Stimulated activated naive CD8-positive, alpha-beta T cell treated with anti-CD3 and anti-CD28 coated beads, Interleukin-15, Interleukin-2, amounts not matched to agents 100 ng/mL and 50 ng/mL, for 24 hours (primary cell): ENCODE measurements around the gene ZFYVE16.
A peak's percentile ranks its signal among the peaks of the same experiment; 100 is the strongest.
"Not testable (repeated sequence)": the region's sequence is repeated elsewhere in the genome, so short reads cannot be mapped to it uniquely, and the experiment has no call there.

Experiments used
- H3K27ac Mint-ChIP-seq: one replicate; pipeline ENCODE4 v1.8.0; 2021; ENCODE audit warnings: mild to moderate bottlenecking, mixed read lengths
- H3K27me3 Mint-ChIP-seq: one replicate; pipeline ENCODE4 v1.8.0; 2021; ENCODE audit warnings: mixed read lengths
- H3K36me3 Mint-ChIP-seq: one replicate; pipeline ENCODE4 v1.8.0; 2021; ENCODE audit warnings: low read depth, mixed read lengths
- H3K4me1 Mint-ChIP-seq: one replicate; pipeline ENCODE4 v1.8.0; 2021; ENCODE audit warnings: low read depth, mixed read lengths
- H3K4me3 Mint-ChIP-seq: one replicate; pipeline ENCODE4 v1.8.0; 2021; ENCODE audit warnings: mild to moderate bottlenecking, mixed read lengths
- H3K9me3 Mint-ChIP-seq: one replicate; pipeline ENCODE4 v1.8.0; 2021; ENCODE audit warnings: mixed read lengths

Gene ZFYVE16

DNA sequence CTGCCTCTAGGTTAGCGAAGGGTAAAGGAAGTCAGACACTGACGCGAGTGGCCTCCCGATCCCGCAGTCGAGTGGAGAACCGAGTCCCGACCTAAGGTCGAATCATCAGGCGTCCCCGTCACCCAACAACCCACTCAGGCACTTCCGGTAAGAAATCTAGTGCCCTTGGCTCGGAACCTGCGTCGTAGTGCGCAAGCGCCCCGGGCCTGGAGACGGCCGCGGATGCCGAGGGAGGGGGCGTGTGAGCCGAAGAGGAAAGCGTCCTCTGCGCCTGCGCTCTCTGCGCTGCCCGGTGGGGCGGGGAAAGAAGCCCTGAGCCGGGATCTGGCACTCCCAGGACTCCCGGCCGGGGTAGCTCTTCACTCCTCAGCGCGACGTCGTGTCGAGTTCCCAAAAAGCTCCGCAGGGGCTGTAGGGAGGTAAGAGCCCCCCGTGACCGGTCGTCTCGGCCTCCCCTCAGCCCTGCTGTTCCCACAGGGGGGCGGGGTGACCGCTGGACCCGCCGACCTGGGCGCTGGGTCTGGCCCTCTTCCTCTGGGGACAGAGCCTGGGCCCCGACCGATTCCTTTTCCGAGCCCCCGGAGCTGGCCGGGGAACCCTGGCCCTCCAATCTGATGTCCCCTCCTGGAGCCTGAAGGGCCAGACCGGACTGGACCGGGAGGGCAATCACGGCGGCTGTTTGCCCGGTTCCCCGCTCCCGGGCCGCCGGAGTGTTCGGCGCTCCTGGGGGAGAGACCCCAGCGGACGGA, at the start of gene ZFYVE16:
Gene ZFYVE16, plus strand, starts transcription at position 330 of the 749 bp plus-strand sequence. CDS start 26,084 bp downstream, outside the sequence.
- Mint-ChIP-seq H3K27ac (peak within 1 kb of the TSS; percentile 99), H3K4me1 (peaks cover 22% of the 10 kb centered on the region), H3K36me3 (no peaks in the 10 kb centered on the region), H3K9me3 (no peaks in the 10 kb centered on the region), H3K4me3 (peak within 1 kb of the TSS; percentile 93), H3K27me3 (no peaks in the 10 kb centered on the region)

DNA sequence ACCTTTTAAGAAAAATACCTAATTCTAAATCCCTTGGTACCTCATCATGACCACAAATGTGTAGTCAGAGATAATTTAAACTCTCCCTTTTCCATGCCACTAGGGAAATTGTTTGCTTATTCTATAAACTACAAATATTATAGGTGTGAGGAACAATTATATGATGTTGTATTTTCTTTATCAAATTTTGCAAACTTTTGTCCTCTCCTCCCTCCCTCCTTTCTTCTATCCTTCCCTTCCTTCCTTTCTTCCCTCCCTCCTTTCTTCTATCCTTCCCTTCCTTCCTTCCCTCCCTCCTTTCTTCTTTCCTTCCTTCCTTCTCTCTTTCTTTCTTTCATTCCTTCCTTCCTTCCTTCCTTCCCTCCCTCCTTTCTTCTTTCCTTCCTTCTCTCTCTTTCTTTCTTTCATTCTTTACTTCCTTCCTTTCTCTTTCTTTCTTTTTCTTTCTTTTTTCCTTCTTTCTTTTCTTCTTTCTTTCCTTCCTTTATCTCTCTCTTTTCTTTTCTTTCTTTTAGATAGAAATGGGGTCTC, 46.9 kb upstream of the ZFYVE16 start:
- Mint-ChIP-seq H3K9me3 (no peaks in the 10 kb centered on the region), H3K4me3 (no peak overlapping the region), H3K36me3 (no peaks in the 10 kb centered on the region), H3K27me3 (no peaks in the 10 kb centered on the region), H3K27ac (no peak overlapping the region), H3K4me1 (no peaks in the 10 kb centered on the region)

DNA sequence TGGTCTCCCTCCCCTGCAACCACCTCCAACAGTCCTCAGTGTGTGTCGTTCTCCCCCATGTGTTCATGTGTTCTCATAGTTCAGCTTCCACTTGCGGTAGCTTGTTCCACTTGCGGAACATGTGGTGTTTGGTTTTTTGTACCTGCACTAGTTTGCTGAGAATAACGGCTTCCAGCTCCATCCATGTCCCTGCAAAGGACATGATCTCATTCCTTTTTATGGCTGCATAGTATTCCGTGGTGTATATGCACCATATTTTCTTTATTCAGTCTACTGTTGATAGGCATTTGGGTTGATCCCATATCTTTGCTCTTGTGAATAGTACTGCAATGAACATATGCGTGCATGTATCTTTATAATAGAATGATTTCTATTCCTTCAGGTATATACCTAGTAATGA, 43.0 kb upstream of the ZFYVE16 start:
- no peak overlapping the region for H3K4me3 Mint-ChIP-seq
- H3K27ac Mint-ChIP-seq = no peak overlapping the region
- H3K27me3 Mint-ChIP-seq = peaks cover 3% of the 10 kb centered on the region
- no peaks in the 10 kb centered on the region for H3K9me3 Mint-ChIP-seq
- H3K4me1 Mint-ChIP-seq = no peaks in the 10 kb centered on the region
- H3K36me3 Mint-ChIP-seq = no peaks in the 10 kb centered on the region

DNA sequence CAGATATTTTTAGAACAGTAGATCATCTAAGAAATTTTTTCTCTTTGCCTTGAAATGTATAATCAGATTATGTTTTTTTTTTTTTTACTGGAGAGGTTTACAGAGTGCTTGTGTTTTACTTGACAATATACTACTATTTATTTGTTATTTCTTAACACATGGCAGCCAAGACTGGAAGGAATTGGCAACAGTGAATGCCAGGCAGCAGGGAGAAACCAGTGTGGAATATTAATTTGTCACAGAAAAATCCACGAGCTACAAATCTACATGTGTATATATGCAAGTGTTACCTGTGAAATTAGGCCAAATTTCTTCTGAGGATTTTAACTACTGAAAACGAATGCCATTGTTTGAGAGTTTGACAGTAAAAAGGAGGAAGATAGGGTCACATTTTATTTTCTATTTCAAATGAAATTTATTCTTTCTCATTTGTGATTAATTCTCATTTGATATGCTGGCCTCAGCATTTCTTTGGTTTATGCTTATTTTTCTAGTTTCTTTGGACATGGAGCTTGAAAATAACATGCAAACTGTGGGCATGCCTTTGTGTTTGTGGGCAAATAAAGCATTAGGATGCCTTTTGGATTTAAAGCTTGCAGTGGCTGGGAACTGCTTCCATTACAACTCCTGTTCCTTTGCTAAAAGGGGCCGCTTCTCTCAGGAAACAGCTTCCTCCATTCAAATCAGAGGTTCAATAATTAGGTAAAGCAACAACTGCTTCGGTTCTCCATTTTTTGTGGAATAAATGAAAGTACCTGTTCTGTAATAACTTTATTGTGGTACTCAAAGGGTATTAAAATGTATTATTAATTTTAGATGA, 39.0 kb upstream of the ZFYVE16 start:
- Mint-ChIP-seq H3K27me3 (peaks cover 12% of the 10 kb centered on the region), H3K36me3 (no peaks in the 10 kb centered on the region), H3K4me3 (no peak overlapping the region), H3K4me1 (no peaks in the 10 kb centered on the region), H3K27ac (no peak overlapping the region), H3K9me3 (no peaks in the 10 kb centered on the region)

DNA sequence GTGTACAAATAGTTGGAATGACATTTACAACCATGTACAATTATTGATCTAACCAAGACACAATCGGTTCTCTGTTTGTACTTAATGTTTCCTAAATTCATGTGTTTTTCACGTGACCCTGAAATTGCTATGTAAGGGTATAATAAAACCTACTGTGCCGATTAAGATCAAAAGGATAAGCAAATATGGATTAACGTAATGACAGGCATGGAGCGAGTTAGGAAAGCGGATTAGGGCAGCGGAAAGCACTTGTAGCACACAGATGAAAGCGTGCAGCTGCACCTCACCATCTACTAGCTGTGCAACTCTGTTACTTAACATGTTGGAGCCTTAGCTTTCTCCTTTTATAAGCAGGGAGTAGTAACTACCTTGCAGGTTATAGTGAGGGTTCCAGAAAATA, 38.3 kb upstream of the ZFYVE16 start:
- H3K27me3 Mint-ChIP-seq = peaks cover 12% of the 10 kb centered on the region
- H3K4me1 Mint-ChIP-seq = no peaks in the 10 kb centered on the region
- H3K4me3 Mint-ChIP-seq = no peak overlapping the region
- H3K36me3 Mint-ChIP-seq = no peaks in the 10 kb centered on the region
- H3K27ac Mint-ChIP-seq = no peak overlapping the region
- no peaks in the 10 kb centered on the region for H3K9me3 Mint-ChIP-seq

DNA sequence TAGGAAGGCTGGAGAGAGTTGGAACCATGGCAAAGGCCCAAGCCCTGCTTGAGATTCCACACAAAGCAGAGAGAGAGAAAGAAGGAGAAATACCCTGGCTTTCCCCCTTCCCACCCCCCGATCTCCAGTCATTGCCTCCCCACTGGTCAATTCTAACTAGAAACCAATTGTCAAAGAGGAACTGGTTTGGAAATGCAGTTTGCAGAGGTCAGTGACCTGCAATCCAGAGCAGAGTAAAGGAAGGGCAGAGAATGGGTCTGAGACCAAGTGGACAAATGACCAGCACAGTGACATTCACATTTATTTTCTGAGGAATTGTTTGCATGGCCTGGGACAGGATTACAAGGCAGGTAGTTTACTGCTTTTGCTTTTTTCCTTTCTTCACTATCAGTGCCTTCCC, 37.5 kb upstream of the ZFYVE16 start:
- Mint-ChIP-seq H3K36me3 (no peaks in the 10 kb centered on the region), H3K27ac (no peak overlapping the region), H3K4me3 (no peak overlapping the region), H3K4me1 (no peaks in the 10 kb centered on the region), H3K9me3 (no peaks in the 10 kb centered on the region), H3K27me3 (peaks cover 12% of the 10 kb centered on the region)

DNA sequence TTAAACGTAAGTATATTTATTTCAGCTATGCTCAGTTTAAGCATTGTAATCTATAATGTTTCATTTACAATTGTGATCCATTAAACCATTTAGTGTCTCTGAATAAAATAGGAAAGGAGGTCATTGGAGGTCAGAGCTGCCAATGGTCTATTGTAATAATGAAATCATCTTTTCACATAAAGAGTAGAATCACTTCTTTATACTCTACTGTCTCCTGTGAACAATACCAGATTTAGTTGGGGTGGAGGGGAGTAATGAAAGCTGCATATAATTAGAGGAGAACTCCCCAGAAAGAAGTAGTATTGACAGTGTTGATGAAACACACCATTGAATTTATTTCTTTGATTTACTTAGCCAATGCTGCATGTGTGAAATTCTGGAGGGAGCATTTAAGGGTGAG, 35.1 kb upstream of the ZFYVE16 start:
- no peaks in the 10 kb centered on the region for H3K4me1 Mint-ChIP-seq
- H3K9me3 Mint-ChIP-seq = no peaks in the 10 kb centered on the region
- no peak overlapping the region for H3K27ac Mint-ChIP-seq
- H3K27me3 Mint-ChIP-seq = peaks cover 10% of the 10 kb centered on the region
- H3K4me3 Mint-ChIP-seq = no peak overlapping the region
- no peaks in the 10 kb centered on the region for H3K36me3 Mint-ChIP-seq

DNA sequence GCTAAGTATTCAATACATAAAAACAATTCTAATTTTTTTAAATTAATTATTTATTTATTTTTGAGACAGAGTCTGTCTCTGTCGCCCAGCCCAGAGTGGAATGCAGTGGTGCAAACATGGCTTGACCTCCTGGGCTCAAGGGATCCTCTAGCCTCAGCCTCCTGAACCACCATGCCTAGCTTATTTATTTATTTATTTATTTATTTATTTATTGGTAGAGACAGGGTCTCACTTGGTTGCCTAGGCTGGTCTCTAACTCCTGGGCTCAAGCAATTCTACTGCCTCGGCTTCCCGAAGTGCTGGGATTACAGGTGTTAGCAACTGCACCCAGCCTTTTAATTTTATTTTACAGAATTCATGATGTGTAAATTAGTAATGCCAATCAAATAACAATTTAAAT, 33.7 kb upstream of the ZFYVE16 start:
- Mint-ChIP-seq H3K27me3 (peaks cover 8% of the 10 kb centered on the region), H3K4me3 (no peak overlapping the region), H3K9me3 (no peaks in the 10 kb centered on the region), H3K36me3 (no peaks in the 10 kb centered on the region), H3K4me1 (no peaks in the 10 kb centered on the region), H3K27ac (no peak overlapping the region)

DNA sequence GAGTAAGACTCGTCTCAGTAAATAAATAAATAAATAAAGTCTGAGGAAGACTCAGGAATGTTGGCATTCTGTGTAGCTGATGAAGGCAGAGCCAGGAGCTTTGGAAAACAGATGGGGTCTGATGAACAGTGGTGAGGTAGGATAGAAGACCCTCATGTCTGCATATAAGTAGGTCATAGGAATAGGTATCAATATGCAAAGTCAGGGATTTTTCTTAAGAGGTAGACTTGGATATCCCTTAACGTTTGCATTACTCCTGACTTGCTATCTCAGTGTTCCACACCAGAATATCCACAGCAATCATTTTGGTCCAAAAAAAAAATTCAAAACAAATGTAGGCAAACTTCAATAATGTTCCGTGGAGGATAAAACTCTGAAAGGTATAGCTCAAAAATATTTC, 31.3 kb upstream of the ZFYVE16 start:
- H3K9me3 Mint-ChIP-seq = no peaks in the 10 kb centered on the region
- no peak overlapping the region for H3K4me3 Mint-ChIP-seq
- H3K4me1 Mint-ChIP-seq = no peaks in the 10 kb centered on the region
- H3K36me3 Mint-ChIP-seq = no peaks in the 10 kb centered on the region
- peaks cover 4% of the 10 kb centered on the region for H3K27me3 Mint-ChIP-seq
- no peak overlapping the region for H3K27ac Mint-ChIP-seq

DNA sequence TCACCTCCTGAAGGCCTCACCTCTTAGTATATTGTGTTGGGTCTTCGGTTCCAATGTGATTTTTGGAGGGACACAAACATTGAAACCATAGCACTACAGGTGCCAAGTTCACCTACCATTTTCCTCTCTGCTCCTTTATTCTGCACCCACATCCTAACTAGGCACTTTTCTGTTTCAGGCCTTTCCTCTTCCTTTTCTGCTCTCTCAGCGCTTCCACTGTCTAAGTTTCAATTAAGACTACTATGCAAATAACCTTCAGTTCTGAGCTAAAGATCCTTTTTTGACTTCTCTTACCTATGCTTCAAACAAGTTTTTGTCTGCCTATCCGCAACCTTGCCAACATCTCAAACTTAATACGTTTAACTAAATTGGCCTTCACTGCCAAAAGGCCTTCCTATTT, 25.4 kb upstream of the ZFYVE16 start:
- H3K9me3 Mint-ChIP-seq = no peaks in the 10 kb centered on the region
- no peaks in the 10 kb centered on the region for H3K4me1 Mint-ChIP-seq
- H3K4me3 Mint-ChIP-seq = no peak overlapping the region
- no peaks in the 10 kb centered on the region for H3K36me3 Mint-ChIP-seq
- no peak overlapping the region for H3K27ac Mint-ChIP-seq
- peaks cover 5% of the 10 kb centered on the region for H3K27me3 Mint-ChIP-seq

DNA sequence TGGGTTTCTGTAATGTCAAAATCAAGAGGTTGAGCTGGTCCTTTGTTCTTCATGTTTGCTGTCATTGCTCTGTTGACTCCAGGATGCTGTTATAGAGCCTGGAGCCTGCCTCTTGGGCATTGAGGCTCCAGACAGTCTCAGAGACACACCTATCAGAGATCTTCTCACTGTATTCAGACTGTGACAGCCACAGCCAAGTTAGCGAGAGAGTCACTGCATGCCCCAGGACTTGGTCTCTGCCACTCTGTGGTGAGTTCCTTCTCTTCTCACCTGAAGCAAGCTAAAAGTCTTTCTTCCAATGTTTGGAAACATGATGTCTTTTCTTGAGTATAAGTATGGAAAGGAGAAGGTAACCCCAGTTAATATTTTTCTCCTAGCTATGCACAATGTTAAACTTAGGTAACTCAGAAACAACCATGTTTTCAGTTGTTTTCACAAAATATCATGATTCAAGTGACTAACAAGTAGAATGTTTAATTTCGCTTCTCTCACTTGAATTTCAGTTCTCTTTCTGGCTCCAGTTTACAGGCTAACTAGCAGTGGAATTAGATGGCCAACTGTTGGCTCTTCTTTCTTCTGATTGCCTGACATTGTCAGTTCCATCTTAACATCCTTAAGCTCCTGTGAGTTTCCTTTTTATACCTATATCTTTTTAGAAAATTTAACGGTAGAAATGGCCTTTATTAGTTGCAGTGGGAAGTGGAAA, 20.6 kb upstream of the ZFYVE16 start:
- no peak overlapping the region for H3K4me3 Mint-ChIP-seq
- H3K27ac Mint-ChIP-seq = no peak overlapping the region
- peaks cover 25% of the 10 kb centered on the region for H3K27me3 Mint-ChIP-seq

DNA sequence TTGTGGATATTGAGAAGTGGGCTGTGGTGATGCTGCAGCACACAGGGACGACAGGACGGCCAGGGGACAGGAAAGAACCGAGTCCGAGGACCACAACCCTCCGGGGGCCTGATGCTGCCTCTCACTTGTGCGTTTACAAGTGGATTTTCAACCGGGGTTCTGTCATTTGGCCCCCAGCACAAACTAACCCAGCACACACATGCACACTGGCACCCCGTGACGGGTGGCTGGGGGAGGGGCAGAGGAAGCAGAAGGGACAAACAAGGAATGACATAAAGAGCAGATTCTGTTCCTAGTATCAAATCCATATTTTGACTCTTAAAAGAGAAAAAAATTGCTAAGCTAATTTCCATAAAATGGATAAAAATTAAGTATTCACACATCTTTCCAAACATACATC, 18.3 kb upstream of the ZFYVE16 start:
- Mint-ChIP-seq H3K27me3 (peaks cover 37% of the 10 kb centered on the region), H3K36me3 (no peaks in the 10 kb centered on the region), H3K27ac (no peak overlapping the region), H3K9me3 (no peaks in the 10 kb centered on the region), H3K4me1 (no peaks in the 10 kb centered on the region), H3K4me3 (no peak overlapping the region)

More for the DNA sequence above, 20.6 kb upstream of the ZFYVE16 start:
- Mint-ChIP-seq H3K9me3 (no peaks in the 10 kb centered on the region), H3K4me1 (no peaks in the 10 kb centered on the region), H3K36me3 (no peaks in the 10 kb centered on the region)

DNA sequence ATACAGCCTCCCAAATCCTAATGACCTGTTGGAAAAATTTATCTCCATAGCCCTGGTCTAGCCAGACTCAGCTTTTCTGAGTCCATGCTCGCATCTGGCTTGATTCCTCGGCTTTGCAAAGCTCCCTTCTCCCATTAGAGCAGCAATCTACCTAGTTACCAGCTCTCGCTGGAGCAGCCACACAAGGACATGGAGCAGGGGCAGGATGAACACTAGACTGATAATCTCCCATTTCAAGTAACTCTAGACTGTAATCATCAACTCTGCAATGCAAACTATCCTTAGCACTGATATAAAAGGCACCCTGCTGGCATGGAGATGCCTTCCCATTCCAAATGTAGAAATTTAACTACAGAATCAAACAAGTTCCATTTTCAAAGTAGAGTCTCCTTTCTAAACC, 17.5 kb upstream of the ZFYVE16 start:
- not testable (repeated sequence) for H3K36me3 Mint-ChIP-seq, H3K4me3 Mint-ChIP-seq, H3K9me3 Mint-ChIP-seq, H3K4me1 Mint-ChIP-seq, H3K27ac Mint-ChIP-seq
- H3K27me3 Mint-ChIP-seq = peaks cover 41% of the 10 kb centered on the region

DNA sequence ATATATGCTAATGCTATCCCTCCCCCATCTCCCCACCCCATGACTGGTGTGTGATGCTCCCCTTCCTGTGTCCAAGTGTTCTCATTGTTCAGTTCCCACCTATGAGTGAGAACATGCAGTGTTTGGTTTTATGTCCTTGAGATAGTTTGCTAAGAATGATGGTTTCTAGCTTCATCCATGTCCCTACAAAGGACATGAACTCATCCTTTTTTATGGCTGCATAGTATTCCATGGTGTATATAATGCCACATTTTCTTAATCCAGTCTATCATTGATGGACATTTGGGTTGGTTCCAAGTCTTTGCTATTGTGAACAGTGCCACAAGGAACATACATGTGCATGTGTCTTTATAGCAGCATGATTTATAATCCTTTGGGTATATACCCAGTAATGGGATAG, 16.6 kb upstream of the ZFYVE16 start:
- not testable (repeated sequence) for H3K36me3 Mint-ChIP-seq, H3K4me3 Mint-ChIP-seq, H3K27ac Mint-ChIP-seq, H3K9me3 Mint-ChIP-seq, H3K4me1 Mint-ChIP-seq
- H3K27me3 Mint-ChIP-seq = peaks cover 44% of the 10 kb centered on the region
